ENCODE results near the gene PCYT2. TPM values are rescaled to one million over a fixed set of nuclear protein-coding genes. Genes with fewer than 3 reads are reported as not detected.

PCYT2 gene
- total and polyA plus RNA-seq, 9 of the 15 experiments (the other 6 are each of a cell fraction or from before 2014, with no cell fraction given) = 0.92 to 134 (median 82.5) TPM

- TF ChIP-seq HBP1 (CRISPR knock-in tag; IDR thresholded peaks at IDR 0.05) = no peak
- TF ChIP-seq CEBPG (CRISPR knock-in tag; IDR thresholded peaks at IDR 0.05) = no peak
- TF ChIP-seq CEBPG (tag; conservative IDR thresholded peaks at IDR 0.05 in 1 of 2, IDR thresholded peaks at IDR 0.05 in 1 of 2) = no peak
- peak; percentile 75; the same call in 1 of the 2 replicates for TF ChIP-seq BHLHE40 (IDR thresholded peaks at IDR 0.05; ENCODE audit: low read length)
- no peak for TF ChIP-seq CREB1 (IDR thresholded peaks at IDR 0.05)
- TF ChIP-seq CREB1 (CRISPR knock-in tag; IDR thresholded peaks at IDR 0.05) = 0 out of 2 replicates have a peak, but pooled peaks have one; percentile 35
- 0 out of 2 replicates have a peak, but pooled peaks have one; percentile 54 for TF ChIP-seq STAT6 (CRISPR knock-in tag; IDR thresholded peaks at IDR 0.05)
- TF ChIP-seq RNF219 (CRISPR knock-in tag; IDR thresholded peaks at IDR 0.05) = no peak
- no peak for TF ChIP-seq ZNF354B (CRISPR knock-in tag; IDR thresholded peaks at IDR 0.05)
- TF ChIP-seq XRCC5 (IDR thresholded peaks at IDR 0.05; ENCODE audit: low read depth, low read length) = 0 out of 2 replicates have a peak, but pooled peaks have one; percentile 50
- no peak for TF ChIP-seq ZNF551 (CRISPR knock-in tag; IDR thresholded peaks at IDR 0.05)
- no peak for TF ChIP-seq SNIP1 (IDR thresholded peaks at IDR 0.05; ENCODE audit: low read depth)
- TF ChIP-seq ZNF445 (CRISPR knock-in tag; IDR thresholded peaks at IDR 0.05; ENCODE audit: low read depth) = no peak
- TF ChIP-seq BDP1 (IDR thresholded peaks at IDR 0.05; ENCODE audit: insufficient read depth, insufficient read length) = no peak
- TF ChIP-seq NONO (IDR thresholded peaks at IDR 0.05; ENCODE audit: low read depth in 2 of 2, low read length in 1 of 2) = peak in 1 of 2 experiments; percentile 10; a peak in 1 of 4 replicates
- peak; percentile 92 for TF ChIP-seq TFAP4 (CRISPR knock-in tag; IDR thresholded peaks at IDR 0.05; ENCODE audit: borderline replicate concordance)
- 0 out of 2 replicates have a peak, but pooled peaks have one; percentile 37 for TF ChIP-seq JUNB (CRISPR knock-in tag; conservative IDR thresholded peaks at IDR 0.05)
- TF ChIP-seq SRF (CRISPR knock-in tag; IDR thresholded peaks at IDR 0.05) = no peak
- peak; percentile 60; the same call in 1 of the 2 replicates for TF ChIP-seq ESRRA (IDR thresholded peaks at IDR 0.05; ENCODE audit: borderline replicate concordance, low read depth)
- no peak for TF ChIP-seq PHF21A (IDR thresholded peaks at IDR 0.05; ENCODE audit: borderline replicate concordance, low read depth)
- no peak for TF ChIP-seq ZNF311 (CRISPR knock-in tag; IDR thresholded peaks at IDR 0.05)
Measured at GRCh38 chr17:81912441-81913309, 1.5 kb upstream of the PCYT2 start (continued).
